ENCODE measurements around the gene CALD1. TPM values are rescaled to one million over a fixed set of nuclear protein-coding genes. Genes with fewer than 3 reads are reported as not detected.

Gene CALD1
- total RNA-seq, 1 experiment from 2014 or later = 147 TPM

DNA sequence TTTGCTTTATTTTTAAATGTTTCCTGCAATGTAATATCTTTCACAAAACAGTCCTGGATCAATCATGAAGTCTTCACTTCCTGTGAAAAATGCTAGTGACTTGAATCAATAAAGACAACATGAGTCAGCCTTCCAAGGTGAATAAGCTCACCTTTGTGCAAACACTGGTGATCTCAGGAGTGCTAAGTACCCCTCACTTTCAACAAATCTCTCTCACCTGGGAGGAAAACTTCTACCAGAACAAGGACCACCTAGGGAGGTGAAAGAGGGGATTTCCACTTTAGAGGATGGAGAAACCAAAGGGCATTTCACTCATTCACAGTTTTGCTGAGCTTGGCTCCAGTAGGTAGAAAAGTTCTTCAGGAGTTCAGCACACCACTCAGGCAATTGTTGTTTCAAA, 64.8 kb downstream of the CALD1 start:
- Mint-ChIP-seq H3K36me3 (peaks cover 49% of the 10 kb centered on the region), H3K4me1 (peaks cover 34% of the 10 kb centered on the region), H3K27me3 (ENCODE audit: low read depth) (no peaks in the 10 kb centered on the region; the same call in 1 of the 2 replicates), H3K9me3 (peaks cover 22% of the 10 kb centered on the region), H3K27ac (0 out of 2 replicates have a peak overlapping the region, but pooled peaks have one; percentile 63), H3K4me3 (no peak overlapping the region)
- DNase-seq (ENCODE audit: low spot score) (no peak), ATAC-seq (peak; percentile 52; the same call in 1 of the 2 replicates)
- POLR2A ChIA-PET = no interaction called here
- TF ChIP-seq SP1 (CRISPR knock-in tag; conservative IDR thresholded peaks at IDR 0.05) (no peak), NR1H2 (CRISPR knock-in tag; IDR thresholded peaks at IDR 0.05) (no peak), ZNF423 (CRISPR knock-in tag; IDR thresholded peaks at IDR 0.05) (peak; percentile 56)
- CTCF ChIA-PET = interaction anchor here (1.8 kb wide), 1 partner anchor 120 kb away, joined by 6 read pairs; no protein-coding TSS in a partner anchor

DNA sequence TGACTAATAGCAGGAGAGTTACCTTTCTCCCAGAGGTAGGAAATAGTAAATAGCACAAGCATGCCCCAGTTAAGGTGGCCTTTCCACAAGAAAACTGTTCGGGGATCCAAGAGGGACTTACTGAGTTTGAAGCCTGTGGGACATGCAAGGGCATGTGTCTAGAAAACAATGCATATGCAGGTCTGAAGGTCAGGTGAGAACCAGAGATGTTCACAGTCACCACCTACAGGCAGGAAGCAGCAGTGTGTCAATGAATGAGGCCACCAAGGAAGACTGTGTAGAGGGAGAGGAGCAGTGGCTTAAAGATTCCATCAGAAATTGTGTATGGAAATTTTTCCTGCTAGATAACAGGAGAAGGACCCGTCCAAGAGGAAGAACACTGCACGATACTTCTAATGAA, 66.0 kb downstream of the CALD1 start:
- no peaks in the 10 kb centered on the region; the same call in 1 of the 2 replicates for H3K27me3 Mint-ChIP-seq (ENCODE audit: low read depth)

DNA sequence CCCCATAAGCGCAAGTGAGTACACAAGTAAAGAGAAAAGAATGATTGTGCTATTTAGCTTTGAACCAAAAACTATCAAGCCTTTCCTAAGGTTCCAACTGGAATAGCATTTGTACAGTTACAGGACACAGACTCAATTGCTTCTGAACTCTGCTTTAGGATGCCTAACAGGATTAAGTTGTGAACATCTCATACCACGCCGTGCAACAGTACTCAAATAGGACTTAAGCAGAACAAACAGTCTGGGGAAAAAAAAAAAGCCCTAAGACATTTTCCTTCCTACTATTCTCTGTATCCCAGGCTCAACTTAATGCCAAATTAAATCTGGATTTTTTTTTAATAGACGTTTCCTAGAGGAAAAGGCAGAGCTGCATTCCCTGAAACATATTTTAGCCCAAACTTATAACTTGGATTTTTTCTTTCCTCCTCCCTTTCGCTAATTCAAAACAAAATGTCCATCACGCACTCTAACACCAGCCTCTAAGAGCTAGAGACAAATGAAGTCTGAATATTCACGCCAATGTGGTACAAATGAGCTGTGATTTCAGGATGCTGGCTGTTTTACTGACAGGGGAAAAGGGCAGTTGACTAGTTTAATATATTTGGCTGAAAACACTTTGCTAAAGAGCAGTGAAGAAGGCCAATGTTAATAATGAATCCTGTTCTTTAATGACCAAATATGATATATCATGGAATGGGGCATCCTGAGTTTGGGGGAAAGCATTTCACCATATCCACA, 68.6 kb downstream of the CALD1 start:
- Mint-ChIP-seq H3K4me1 (peaks cover 31% of the 10 kb centered on the region), H3K36me3 (peaks cover 30% of the 10 kb centered on the region), H3K27me3 (ENCODE audit: low read depth) (no peaks in the 10 kb centered on the region; the same call in 1 of the 2 replicates), H3K9me3 (peaks cover 11% of the 10 kb centered on the region; the same call in 1 of the 2 replicates), H3K27ac (no peak overlapping the region), H3K4me3 (no peak overlapping the region)
- ChIA-PET CTCF (no interaction called here), POLR2A (no interaction called here)
- ATAC-seq = no peak
- DNase-seq (ENCODE audit: low spot score) = no peak
- no peak for TF ChIP-seq ZNF423 (CRISPR knock-in tag; IDR thresholded peaks at IDR 0.05)
- TF ChIP-seq, protein P1, sequence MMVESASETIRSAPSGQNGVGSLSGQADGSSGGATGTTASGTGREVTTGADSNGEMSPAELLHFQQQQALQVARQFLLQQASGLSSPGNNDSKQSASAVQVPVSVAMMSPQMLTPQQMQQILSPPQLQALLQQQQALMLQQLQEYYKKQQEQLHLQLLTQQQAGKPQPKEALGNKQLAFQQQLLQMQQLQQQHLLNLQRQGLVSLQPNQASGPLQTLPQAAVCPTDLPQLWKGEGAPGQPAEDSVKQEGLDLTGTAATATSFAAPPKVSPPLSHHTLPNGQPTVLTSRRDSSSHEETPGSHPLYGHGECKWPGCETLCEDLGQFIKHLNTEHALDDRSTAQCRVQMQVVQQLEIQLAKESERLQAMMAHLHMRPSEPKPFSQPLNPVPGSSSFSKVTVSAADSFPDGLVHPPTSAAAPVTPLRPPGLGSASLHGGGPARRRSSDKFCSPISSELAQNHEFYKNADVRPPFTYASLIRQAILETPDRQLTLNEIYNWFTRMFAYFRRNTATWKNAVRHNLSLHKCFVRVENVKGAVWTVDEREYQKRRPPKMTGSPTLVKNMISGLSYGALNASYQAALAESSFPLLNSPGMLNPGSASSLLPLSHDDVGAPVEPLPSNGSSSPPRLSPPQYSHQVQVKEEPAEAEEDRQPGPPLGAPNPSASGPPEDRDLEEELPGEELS (CRISPR knock-in tag; IDR thresholded peaks at IDR 0.05) = no peak
- TF ChIP-seq, protein P2, sequence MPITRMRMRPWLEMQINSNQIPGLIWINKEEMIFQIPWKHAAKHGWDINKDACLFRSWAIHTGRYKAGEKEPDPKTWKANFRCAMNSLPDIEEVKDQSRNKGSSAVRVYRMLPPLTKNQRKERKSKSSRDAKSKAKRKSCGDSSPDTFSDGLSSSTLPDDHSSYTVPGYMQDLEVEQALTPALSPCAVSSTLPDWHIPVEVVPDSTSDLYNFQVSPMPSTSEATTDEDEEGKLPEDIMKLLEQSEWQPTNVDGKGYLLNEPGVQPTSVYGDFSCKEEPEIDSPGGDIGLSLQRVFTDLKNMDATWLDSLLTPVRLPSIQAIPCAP (CRISPR knock-in tag; IDR thresholded peaks at IDR 0.05) = no peak
- TF ChIP-seq, protein P3, sequence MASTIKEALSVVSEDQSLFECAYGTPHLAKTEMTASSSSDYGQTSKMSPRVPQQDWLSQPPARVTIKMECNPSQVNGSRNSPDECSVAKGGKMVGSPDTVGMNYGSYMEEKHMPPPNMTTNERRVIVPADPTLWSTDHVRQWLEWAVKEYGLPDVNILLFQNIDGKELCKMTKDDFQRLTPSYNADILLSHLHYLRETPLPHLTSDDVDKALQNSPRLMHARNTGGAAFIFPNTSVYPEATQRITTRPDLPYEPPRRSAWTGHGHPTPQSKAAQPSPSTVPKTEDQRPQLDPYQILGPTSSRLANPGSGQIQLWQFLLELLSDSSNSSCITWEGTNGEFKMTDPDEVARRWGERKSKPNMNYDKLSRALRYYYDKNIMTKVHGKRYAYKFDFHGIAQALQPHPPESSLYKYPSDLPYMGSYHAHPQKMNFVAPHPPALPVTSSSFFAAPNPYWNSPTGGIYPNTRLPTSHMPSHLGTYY (CRISPR knock-in tag; IDR thresholded peaks at IDR 0.05) = no peak
- no peak for TF ChIP-seq SMAD3 (CRISPR knock-in tag; IDR thresholded peaks at IDR 0.05; ENCODE audit: borderline replicate concordance)

More for the DNA sequence above, 66.0 kb downstream of the CALD1 start:
- peaks cover 22% of the 10 kb centered on the region for H3K9me3 Mint-ChIP-seq
- ATAC-seq (peak; percentile 81), DNase-seq (ENCODE audit: low spot score) (no peak)
- ChIA-PET CTCF (no interaction called here), POLR2A (no interaction called here)
- peak overlapping the region; percentile 73 for H3K27ac Mint-ChIP-seq
- H3K36me3 Mint-ChIP-seq = peaks cover 42% of the 10 kb centered on the region
- peaks cover 34% of the 10 kb centered on the region for H3K4me1 Mint-ChIP-seq
- TF ChIP-seq, protein P4, sequence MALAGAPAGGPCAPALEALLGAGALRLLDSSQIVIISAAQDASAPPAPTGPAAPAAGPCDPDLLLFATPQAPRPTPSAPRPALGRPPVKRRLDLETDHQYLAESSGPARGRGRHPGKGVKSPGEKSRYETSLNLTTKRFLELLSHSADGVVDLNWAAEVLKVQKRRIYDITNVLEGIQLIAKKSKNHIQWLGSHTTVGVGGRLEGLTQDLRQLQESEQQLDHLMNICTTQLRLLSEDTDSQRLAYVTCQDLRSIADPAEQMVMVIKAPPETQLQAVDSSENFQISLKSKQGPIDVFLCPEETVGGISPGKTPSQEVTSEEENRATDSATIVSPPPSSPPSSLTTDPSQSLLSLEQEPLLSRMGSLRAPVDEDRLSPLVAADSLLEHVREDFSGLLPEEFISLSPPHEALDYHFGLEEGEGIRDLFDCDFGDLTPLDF (CRISPR knock-in tag; IDR thresholded peaks at IDR 0.05) = no peak
- no peak for TF ChIP-seq JAZF1 (CRISPR knock-in tag; IDR thresholded peaks at IDR 0.05)
- TF ChIP-seq, protein P5, sequence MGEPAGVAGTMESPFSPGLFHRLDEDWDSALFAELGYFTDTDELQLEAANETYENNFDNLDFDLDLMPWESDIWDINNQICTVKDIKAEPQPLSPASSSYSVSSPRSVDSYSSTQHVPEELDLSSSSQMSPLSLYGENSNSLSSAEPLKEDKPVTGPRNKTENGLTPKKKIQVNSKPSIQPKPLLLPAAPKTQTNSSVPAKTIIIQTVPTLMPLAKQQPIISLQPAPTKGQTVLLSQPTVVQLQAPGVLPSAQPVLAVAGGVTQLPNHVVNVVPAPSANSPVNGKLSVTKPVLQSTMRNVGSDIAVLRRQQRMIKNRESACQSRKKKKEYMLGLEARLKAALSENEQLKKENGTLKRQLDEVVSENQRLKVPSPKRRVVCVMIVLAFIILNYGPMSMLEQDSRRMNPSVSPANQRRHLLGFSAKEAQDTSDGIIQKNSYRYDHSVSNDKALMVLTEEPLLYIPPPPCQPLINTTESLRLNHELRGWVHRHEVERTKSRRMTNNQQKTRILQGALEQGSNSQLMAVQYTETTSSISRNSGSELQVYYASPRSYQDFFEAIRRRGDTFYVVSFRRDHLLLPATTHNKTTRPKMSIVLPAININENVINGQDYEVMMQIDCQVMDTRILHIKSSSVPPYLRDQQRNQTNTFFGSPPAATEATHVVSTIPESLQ (CRISPR knock-in tag; IDR thresholded peaks at IDR 0.05) = no peak
- no peak for TF ChIP-seq ZNF317 (CRISPR knock-in tag; IDR thresholded peaks at IDR 0.05; ENCODE audit: borderline replicate concordance, low read depth)
- TF ChIP-seq ZNF396 (CRISPR knock-in tag; IDR thresholded peaks at IDR 0.05; ENCODE audit: borderline replicate concordance) = no peak
- no peak for TF ChIP-seq GABPB1 (CRISPR knock-in tag; IDR thresholded peaks at IDR 0.05)
- no peak for TF ChIP-seq RELA (CRISPR knock-in tag; IDR thresholded peaks at IDR 0.05; ENCODE audit: borderline replicate concordance)
- no peak for TF ChIP-seq GRHL2 (CRISPR knock-in tag; IDR thresholded peaks at IDR 0.05; ENCODE audit: insufficient replicate concordance, severe bottlenecking)
- no peak for TF ChIP-seq FOXJ3 (CRISPR knock-in tag; IDR thresholded peaks at IDR 0.05; ENCODE audit: borderline replicate concordance)
- TF ChIP-seq, protein P6, sequence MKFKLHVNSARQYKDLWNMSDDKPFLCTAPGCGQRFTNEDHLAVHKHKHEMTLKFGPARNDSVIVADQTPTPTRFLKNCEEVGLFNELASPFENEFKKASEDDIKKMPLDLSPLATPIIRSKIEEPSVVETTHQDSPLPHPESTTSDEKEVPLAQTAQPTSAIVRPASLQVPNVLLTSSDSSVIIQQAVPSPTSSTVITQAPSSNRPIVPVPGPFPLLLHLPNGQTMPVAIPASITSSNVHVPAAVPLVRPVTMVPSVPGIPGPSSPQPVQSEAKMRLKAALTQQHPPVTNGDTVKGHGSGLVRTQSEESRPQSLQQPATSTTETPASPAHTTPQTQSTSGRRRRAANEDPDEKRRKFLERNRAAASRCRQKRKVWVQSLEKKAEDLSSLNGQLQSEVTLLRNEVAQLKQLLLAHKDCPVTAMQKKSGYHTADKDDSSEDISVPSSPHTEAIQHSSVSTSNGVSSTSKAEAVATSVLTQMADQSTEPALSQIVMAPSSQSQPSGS (CRISPR knock-in tag; IDR thresholded peaks at IDR 0.05; ENCODE audit: borderline replicate concordance, low read depth) = no peak
- TF ChIP-seq, protein P7, sequence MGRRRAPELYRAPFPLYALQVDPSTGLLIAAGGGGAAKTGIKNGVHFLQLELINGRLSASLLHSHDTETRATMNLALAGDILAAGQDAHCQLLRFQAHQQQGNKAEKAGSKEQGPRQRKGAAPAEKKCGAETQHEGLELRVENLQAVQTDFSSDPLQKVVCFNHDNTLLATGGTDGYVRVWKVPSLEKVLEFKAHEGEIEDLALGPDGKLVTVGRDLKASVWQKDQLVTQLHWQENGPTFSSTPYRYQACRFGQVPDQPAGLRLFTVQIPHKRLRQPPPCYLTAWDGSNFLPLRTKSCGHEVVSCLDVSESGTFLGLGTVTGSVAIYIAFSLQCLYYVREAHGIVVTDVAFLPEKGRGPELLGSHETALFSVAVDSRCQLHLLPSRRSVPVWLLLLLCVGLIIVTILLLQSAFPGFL (CRISPR knock-in tag; IDR thresholded peaks at IDR 0.05; ENCODE audit: borderline replicate concordance) = no peak
- H3K4me3 Mint-ChIP-seq = no peak overlapping the region

Measured in WTC11 (cell line).